Measurements from ENCODE around the gene WDR12. TPM values are rescaled to one million over a fixed set of nuclear protein-coding genes. Genes with fewer than 3 reads are reported as not detected.

The WDR12 gene
- total and polyA plus RNA-seq, 2 of the 13 experiments (the other 11 are each of a cell fraction or from before 2014, with no cell fraction given) = 94.4 to 216 TPM

DNA sequence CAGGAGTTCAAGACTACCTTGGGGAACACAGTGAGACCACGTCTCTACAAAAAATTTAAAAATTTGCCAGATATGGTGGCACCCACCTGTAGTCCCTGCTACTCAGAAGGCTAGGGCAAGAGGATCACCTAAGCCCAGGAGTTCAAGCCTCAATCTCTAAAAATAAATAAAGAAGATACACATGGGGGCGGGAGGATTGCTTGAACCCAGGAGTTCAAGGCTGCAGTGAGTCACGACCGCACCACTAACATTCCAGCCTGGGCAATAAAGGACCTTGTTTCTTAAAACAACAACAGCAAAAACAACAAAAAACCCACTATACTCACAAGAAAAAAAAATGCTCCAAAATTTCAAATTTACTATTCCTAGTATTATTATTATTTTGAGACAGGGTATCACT lies 29.9 kb downstream of the WDR12 start (continued):
- peak; percentile 41; the same call in 1 of the 2 replicates for TF ChIP-seq ZNF350 (CRISPR knock-in tag; IDR thresholded peaks at IDR 0.05; ENCODE audit: borderline replicate concordance, low read depth)
- TF ChIP-seq, protein P1, sequence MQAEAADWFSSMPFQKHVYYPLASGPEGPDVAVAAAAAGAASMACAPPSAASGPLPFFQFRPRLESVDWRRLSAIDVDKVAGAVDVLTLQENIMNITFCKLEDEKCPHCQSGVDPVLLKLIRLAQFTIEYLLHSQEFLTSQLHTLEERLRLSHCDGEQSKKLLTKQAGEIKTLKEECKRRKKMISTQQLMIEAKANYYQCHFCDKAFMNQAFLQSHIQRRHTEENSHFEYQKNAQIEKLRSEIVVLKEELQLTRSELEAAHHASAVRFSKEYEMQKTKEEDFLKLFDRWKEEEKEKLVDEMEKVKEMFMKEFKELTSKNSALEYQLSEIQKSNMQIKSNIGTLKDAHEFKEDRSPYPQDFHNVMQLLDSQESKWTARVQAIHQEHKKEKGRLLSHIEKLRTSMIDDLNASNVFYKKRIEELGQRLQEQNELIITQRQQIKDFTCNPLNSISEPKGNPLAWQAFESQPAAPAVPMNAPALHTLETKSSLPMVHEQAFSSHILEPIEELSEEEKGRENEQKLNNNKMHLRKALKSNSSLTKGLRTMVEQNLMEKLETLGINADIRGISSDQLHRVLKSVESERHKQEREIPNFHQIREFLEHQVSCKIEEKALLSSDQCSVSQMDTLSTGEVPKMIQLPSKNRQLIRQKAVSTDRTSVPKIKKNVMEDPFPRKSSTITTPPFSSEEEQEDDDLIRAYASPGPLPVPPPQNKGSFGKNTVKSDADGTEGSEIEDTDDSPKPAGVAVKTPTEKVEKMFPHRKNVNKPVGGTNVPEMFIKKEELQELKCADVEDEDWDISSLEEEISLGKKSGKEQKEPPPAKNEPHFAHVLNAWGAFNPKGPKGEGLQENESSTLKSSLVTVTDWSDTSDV (CRISPR knock-in tag; IDR thresholded peaks at IDR 0.05) = no peak
- TF ChIP-seq, protein P2, sequence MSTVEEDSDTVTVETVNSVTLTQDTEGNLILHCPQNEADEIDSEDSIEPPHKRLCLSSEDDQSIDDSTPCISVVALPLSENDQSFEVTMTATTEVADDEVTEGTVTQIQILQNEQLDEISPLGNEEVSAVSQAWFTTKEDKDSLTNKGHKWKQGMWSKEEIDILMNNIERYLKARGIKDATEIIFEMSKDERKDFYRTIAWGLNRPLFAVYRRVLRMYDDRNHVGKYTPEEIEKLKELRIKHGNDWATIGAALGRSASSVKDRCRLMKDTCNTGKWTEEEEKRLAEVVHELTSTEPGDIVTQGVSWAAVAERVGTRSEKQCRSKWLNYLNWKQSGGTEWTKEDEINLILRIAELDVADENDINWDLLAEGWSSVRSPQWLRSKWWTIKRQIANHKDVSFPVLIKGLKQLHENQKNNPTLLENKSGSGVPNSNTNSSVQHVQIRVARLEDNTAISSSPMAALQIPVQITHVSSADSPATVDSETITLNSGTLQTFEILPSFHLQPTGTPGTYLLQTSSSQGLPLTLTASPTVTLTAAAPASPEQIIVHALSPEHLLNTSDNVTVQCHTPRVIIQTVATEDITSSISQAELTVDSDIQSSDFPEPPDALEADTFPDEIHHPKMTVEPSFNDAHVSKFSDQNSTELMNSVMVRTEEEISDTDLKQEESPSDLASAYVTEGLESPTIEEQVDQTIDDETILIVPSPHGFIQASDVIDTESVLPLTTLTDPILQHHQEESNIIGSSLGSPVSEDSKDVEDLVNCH (CRISPR knock-in tag; IDR thresholded peaks at IDR 0.05) = no peak
- TF ChIP-seq HMG20A (CRISPR knock-in tag; IDR thresholded peaks at IDR 0.05; ENCODE audit: borderline replicate concordance) = peak; percentile 78; the same call in 1 of the 2 replicates
- TF ChIP-seq SOX5 (CRISPR knock-in tag; IDR thresholded peaks at IDR 0.05; ENCODE audit: borderline replicate concordance) = peak; percentile 24; the same call in 1 of the 2 replicates
- peak; percentile 47; the same call in 1 of the 2 replicates for TF ChIP-seq RCOR2 (CRISPR knock-in tag; IDR thresholded peaks at IDR 0.05)
- TF ChIP-seq HOXA3 (CRISPR knock-in tag; IDR thresholded peaks at IDR 0.05) = 0 out of 2 replicates have a peak, but pooled peaks have one; percentile 34
- 0 out of 2 replicates have a peak, but pooled peaks have one; percentile 32 for TF ChIP-seq ZNF501 (CRISPR knock-in tag; IDR thresholded peaks at IDR 0.05)
- peak; percentile 60 for TF ChIP-seq HNF4A (CRISPR knock-in tag; IDR thresholded peaks at IDR 0.05)
- TF ChIP-seq KDM3A (CRISPR knock-in tag; IDR thresholded peaks at IDR 0.05; ENCODE audit: low read depth) = 0 out of 2 replicates have a peak, but pooled peaks have one; percentile 31
- TF ChIP-seq RFX5 (IDR thresholded peaks at IDR 0.05; ENCODE audit: low read depth, low read length) = no peak
- TF ChIP-seq, protein P3, sequence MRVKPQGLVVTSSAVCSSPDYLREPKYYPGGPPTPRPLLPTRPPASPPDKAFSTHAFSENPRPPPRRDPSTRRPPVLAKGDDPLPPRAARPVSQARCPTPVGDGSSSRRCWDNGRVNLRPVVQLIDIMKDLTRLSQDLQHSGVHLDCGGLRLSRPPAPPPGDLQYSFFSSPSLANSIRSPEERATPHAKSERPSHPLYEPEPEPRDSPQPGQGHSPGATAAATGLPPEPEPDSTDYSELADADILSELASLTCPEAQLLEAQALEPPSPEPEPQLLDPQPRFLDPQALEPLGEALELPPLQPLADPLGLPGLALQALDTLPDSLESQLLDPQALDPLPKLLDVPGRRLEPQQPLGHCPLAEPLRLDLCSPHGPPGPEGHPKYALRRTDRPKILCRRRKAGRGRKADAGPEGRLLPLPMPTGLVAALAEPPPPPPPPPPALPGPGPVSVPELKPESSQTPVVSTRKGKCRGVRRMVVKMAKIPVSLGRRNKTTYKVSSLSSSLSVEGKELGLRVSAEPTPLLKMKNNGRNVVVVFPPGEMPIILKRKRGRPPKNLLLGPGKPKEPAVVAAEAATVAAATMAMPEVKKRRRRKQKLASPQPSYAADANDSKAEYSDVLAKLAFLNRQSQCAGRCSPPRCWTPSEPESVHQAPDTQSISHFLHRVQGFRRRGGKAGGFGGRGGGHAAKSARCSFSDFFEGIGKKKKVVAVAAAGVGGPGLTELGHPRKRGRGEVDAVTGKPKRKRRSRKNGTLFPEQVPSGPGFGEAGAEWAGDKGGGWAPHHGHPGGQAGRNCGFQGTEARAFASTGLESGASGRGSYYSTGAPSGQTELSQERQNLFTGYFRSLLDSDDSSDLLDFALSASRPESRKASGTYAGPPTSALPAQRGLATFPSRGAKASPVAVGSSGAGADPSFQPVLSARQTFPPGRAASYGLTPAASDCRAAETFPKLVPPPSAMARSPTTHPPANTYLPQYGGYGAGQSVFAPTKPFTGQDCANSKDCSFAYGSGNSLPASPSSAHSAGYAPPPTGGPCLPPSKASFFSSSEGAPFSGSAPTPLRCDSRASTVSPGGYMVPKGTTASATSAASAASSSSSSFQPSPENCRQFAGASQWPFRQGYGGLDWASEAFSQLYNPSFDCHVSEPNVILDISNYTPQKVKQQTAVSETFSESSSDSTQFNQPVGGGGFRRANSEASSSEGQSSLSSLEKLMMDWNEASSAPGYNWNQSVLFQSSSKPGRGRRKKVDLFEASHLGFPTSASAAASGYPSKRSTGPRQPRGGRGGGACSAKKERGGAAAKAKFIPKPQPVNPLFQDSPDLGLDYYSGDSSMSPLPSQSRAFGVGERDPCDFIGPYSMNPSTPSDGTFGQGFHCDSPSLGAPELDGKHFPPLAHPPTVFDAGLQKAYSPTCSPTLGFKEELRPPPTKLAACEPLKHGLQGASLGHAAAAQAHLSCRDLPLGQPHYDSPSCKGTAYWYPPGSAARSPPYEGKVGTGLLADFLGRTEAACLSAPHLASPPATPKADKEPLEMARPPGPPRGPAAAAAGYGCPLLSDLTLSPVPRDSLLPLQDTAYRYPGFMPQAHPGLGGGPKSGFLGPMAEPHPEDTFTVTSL (CRISPR knock-in tag; IDR thresholded peaks at IDR 0.05; ENCODE audit: borderline replicate concordance) = peak; percentile 85
- no peak for TF ChIP-seq ZNF30 (CRISPR knock-in tag; IDR thresholded peaks at IDR 0.05)
- 0 out of 2 replicates have a peak, but pooled peaks have one; percentile 39 for TF ChIP-seq ZMYM2 (CRISPR knock-in tag; IDR thresholded peaks at IDR 0.05)
- TF ChIP-seq, protein P4, sequence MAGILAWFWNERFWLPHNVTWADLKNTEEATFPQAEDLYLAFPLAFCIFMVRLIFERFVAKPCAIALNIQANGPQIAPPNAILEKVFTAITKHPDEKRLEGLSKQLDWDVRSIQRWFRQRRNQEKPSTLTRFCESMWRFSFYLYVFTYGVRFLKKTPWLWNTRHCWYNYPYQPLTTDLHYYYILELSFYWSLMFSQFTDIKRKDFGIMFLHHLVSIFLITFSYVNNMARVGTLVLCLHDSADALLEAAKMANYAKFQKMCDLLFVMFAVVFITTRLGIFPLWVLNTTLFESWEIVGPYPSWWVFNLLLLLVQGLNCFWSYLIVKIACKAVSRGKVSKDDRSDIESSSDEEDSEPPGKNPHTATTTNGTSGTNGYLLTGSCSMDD (CRISPR knock-in tag; IDR thresholded peaks at IDR 0.05) = no peak
- peak; percentile 90 for TF ChIP-seq GFI1 (CRISPR knock-in tag; IDR thresholded peaks at IDR 0.05; ENCODE audit: borderline replicate concordance)
